Activated T-cell treated with anti-CD3 and anti-CD28 coated beads, Interleukin-2, amount 50 U/mL, for 48 hours (primary cell): ENCODE data around the gene RANBP17.
"Not testable (repeated sequence)": the region's sequence is repeated elsewhere in the genome, so short reads cannot be mapped to it uniquely, and the experiment has no call there.

Experiments
- DNase-seq, 2 experiments: peaks; one replicate each; pipeline ENCODE4 v3.0.0-alpha.2; 2020

Gene RANBP17

DNA sequence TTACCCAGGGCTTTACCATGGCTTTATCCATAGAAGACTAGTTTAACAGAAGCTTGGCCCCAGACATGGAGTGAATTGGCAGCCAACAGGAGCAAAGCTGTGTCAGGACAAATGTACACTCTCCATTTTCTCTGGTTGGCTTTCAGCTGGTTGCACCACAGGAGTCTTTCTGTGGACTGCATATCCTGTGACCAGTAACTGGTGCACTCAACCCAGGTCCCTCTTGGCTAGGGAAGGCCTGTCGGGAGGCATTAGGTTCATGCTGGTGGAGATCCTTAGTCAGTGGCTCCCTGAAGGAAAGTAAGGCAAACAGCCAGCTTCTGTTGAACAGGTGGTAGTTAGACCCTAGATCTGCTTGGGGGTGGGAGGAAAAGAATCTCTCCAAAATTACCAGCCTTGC is 300.3 kb downstream of the RANBP17 start:
- DNase-seq = no peak

DNA sequence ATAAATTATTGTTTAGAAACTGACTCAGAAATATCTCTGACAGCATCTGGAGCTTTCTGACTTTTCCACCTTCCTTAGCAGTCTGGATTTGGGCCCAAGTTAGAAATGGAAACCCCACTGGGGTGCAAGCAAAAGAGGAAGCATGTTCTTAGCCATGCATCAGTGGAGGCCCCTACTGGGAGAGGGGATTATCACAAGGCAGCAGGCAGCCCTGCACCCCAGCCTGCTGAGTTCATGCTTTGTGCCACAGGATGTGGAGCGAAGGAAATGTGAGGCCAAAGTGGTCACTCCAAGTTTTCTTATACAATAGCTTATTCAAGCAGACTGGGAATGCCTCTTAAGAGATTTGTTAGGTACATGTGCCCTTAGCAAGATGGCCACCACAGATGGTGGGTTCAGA is 300.8 kb downstream of the RANBP17 start:
- peak in 1 of 2 experiments; percentile 15 for DNase-seq

DNA sequence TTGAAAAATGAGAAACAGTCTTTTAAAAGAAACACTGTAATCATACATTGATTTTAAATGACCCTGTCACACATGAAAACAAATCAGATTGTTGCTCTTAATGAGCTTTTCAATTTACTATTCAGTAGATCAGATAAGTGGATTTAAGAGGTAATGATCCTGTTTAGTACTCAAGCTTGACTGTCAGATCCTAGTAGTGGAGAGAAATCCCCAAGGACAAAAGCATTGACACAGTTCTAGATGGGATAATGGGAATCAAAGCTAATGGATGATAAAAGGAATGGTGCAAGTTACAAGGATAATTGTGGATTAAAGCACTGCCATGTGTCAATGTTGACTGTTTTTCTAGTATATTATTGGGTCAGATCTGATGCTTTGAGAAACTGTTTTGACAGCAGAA is 304.9 kb downstream of the RANBP17 start:
- DNase-seq = no peak

DNA sequence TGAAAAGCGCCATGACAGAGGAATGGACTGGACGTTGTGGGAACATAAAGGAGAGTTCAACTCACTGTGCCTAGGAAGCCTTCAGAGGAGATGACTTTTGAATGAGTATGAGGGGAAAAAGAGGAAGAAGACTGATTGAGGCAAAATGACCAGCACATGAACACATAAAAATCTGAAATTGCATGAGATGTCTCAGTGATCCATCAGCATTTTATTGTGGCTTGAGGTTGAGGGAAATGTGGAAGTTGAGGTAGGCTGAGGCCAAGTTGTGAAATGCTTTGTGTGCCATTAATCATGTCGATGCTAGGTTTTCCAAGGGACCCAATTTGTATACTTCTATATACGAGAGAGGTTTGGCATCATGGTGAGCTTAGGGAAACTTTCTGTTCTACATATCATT is 306.4 kb downstream of the RANBP17 start:
- DNase-seq = no peak

DNA sequence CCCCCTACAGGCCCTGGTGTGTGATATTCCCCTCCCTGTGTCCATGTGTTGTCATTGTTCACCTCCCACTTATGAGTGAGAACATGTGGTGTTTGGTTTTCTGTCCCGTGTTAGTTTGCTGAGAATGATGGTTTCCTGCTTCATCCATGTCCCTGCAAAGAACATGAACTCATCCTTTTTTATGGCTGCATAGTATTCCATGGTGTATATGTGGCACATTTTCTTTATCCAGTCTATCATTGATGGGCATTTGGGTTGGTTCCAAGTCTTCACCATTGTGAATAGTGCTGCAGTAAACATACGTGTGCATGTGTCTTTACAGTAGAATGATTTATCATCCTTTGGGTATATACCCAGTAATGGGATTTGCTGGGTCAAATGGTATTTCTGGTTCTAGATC is 313.1 kb downstream of the RANBP17 start:
- DNase-seq = not testable (repeated sequence)

DNA sequence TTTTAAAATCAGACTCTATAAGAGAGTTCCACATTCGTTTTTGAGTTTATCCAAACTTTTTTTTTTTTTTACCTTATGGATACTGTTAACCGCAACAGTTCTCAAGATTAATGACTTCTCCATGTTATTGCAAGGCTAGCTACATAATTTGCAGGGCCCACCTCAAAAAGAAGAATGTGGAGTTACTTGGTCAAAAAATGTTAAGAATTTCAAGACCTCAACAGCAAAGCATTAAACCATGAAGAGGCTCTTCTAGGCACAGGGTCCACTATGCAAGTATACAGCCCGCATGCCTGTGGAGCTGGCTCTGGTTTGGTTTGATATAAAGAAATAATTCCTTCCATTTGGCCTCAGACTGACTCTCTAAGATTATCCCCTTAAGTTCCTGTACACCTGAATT is 313.9 kb downstream of the RANBP17 start:
- DNase-seq = no peak

DNA sequence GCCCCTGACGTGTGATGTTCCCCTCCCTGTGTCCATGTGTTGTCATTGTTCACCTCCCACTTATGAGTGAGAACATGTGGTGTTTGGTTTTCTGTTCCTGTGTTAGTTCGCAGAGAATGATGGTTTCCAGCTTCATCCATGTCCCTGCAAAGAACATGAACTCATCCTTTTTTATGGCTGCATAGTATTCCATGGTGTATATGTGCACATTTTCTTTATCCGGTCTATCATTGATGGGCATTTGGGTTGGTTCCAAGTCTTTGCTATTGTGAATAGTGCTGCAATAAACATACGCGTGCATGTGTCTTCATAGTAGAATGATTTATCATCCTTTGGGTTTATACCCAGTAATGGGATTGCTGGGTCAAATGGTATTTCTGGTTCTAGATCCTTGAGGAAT is 316.4 kb downstream of the RANBP17 start:
- not testable (repeated sequence) for DNase-seq

DNA sequence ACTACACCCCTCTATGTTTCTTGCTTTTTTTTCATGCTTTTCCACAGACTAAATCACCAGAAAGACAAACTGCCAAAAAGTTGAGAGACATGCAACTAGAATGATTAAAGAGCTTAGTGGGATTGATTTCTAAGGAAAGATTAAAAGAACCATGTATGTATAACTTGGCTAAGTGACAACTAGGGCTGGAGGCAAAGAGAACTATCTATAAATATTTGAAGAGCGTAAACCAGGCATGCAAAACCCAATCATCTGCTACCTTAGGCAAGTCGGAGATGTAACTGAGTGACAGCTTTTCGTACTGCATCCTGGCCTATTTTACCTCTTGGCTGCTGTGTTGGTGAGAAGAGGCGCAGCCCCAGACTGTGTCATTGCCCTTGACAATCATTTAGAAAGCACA is 326.2 kb downstream of the RANBP17 start:
- DNase-seq = no peak

DNA sequence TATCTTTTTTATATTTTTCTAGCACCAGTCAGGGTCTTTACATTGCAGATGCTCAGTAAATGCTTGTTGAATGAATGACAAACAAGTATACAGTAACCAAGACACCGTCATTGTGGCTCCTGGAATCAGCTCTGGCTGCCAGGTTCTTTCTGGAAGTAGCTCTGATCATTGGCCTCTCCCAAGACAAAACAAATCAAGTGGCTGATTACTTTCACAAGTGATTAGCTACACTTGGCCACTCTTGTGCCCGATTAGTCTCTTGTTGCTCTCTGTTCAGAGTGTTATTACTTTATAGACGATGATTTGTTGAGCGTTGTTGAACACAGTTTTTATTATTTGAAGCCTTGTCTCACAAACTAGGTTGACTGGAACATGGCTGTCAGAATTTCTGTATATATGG is 327.6 kb downstream of the RANBP17 start:
- DNase-seq = no peak

DNA sequence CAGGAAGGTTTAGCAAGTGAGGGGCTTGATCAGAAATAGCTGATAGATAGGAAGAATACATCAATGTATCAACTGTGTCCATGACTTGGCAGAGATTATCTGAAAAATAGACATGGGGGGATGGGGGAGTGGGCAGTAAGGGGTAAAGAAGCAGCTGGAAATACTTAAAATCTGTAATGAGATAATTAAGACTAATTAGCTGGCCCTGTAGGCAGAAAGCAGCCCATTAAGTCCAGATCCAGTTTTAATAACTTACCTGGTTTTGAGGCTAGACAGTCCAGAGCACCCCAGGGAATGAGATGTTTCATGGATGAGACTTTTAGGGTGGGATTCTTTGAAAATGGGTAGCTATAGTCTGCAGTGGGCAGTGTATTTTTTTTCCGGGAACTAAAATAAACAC is 330.3 kb downstream of the RANBP17 start:
- no peak for DNase-seq

DNA sequence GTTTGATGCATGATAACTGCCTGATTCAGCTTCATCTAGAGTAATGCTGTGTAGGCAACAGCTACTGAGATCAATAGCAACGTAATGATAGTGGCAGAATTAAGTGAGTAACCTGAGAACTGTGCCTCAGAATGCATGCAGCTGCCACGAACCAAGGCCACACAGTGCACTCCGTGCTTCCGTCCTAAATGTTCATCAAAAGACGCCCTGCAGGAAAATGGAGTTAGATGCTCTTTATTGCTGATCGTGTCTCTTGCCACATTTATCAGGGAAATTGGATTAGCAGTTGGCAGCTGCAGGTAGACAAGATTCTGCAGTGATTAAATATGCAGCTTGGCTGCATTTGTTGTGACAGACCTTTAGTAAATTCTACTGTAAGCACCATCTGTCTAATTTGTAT is 339.5 kb downstream of the RANBP17 start:
- no peak for DNase-seq

DNA sequence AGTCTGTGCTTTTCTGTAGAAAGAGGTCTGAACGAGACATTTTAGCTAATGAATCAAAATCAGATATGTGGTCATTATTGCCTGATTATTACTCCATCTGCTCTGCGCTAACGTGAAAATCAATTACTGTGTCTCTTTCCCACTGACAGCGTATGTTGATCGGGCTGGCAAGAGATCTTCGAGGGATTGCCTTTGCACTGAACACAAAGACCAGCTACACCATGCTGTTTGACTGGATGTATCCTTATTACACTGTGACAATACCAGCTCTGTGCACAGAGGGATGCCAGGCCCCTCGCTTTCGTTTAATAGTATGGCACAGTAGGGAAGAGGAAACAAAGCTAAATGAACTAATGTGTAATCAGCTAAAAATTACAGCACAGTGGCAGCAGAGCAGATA is 343.6 kb downstream of the RANBP17 start:
- no peak for DNase-seq

DNA sequence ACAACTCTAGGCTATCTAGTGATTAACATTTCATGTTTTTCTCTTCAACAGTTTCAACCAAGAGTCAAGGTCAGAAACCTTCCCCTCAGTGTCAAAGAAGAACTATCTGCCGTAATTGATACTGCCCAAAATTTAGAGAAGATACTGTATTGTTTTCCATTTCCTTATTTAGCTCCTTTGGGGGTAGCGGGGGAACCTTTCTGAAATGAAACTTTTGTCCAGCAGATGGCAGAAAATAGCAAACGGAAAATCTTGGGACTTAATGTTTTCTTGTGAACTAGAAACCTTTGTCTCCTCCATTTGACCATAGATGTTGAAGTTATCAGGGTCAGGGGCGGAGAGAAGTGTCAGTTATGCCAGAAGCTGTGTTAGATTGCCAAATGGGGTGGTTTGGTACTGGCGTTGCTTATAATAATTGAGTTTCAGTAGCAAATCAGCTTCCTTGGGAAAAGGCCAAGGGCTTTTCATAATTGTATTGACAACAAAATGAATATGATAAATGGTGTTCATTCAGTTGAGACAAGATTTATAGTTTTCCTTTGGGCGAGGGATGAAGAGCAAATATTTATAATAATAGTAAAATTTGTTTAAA is 345.5 kb downstream of the RANBP17 start:
- DNase-seq = peak; percentile 18 to 19

DNA sequence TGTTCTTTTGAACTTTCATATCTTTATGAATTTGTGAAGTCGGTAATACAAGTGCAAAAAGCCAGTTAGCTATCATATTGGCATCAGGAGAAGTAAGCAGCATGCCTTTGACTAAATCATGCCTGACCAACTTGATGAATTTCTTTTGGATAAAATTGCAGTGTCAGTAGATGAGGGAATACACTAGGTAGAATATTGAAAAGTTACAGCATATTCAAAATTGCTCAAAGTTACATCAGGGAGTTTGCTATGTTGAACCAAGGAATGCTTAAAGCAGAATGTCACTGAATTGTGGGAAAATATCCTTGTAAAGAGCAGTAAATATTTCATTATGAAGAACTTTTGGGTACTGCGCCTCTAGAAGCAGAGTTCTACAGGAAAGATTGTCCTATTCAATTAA is 360.1 kb downstream of the RANBP17 start:
- DNase-seq = no peak

DNA sequence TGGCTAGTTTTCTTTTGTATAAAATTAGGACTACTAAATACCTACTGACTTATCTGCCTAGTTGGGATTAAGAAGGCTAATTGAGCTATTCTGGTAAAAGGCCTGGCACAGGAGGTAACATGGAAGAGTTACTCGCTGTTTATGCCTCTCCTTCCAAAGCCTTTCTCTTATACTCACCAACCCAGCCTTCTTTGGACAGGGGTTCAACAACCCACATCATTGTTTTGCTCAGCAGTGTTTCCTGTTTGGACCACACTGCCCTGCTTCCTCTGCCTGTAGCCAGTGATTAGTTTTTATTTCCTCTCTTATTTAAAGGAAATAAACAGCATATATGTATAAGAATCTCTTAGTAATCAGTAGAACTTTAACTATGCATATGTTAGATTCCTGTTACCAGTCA is 362.1 kb downstream of the RANBP17 start:
- DNase-seq = no peak

DNA sequence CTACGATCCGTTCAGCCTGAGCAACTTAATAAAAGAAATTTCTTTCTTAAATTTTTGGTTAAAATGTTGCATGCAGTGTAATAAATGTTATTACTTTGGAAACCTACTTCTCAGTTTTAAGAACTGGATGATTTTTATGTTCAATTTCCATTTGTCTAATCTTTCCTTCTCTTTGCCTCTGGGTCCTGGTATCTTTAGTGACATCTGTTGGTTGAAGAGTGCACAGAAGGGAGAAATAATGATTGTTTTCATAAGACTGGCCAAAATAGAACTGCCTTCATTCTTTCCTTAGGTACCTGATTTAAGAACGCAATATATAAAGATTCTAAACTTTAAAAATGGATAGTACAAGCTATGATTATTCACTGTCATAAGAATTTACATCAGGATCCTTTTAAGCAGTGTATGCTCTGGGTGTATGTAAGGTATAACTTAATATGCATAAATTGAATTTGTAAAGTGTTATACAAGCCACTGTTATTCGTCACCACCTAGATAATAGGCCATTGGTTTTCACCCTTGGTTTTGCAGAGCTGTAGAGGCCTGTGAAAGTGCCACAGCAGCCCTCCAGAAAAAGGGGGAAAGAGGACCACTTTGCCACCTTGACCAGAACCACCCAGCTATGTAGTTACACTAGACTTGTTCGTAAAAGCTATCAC is 364.4 kb downstream of the RANBP17 start:
- no peak for DNase-seq

DNA sequence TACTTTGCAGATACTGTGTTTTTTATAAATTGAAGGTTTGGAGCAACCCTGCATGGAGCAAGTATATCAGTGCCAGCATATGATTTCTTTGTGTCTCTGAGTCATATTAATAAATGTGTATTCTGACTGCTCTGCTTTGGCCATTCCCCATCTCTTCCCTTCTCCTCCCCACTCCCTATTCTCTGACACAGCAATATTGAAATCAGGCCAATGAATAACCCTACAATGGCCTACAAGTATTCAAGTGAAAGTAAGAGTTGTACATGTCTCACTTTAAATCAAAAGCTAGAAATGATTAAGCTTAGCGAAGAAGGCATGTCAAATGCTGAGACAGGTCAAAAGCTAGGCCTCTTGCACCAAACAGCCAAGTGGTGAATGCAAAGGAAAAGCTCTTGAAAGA is 365.0 kb downstream of the RANBP17 start:
- DNase-seq = no peak

DNA sequence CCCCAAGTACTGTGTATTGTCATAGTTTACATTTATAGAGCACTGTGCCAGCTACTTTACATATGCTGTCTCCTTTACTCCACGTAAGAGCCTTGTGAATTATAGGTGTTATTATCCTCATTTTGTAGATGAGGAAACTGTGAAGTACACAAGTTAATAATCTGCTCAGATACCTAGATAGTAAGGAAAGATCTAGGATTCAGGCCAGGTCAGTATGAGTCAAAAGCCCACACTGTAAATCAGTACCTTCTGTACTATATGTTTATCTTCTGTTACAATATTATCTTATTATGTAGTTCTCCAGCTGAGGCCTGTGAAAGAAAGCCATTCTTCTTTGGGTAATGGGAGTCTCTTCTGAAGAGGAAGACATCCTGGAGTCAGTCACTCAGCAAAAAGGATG is 374.8 kb downstream of the RANBP17 start:
- no peak for DNase-seq

DNA sequence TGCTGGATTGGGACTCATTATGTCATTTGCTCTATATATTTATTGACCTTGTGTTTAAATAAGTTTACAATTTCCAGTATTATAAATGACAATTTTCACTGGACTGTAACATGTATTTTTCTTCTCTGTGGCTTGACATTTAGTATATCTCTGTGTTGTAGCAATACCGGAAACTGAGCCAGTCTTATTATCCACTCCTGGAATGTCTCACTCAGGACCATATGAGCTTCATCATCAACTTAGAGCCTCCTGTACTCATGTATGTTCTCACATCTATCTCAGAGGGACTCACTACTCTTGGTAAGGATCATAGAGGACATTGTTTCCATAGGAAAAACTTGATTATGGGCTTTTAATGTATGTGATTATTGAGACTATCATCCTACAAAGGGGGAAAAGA is 380.7 kb downstream of the RANBP17 start:
- DNase-seq = no peak

DNA sequence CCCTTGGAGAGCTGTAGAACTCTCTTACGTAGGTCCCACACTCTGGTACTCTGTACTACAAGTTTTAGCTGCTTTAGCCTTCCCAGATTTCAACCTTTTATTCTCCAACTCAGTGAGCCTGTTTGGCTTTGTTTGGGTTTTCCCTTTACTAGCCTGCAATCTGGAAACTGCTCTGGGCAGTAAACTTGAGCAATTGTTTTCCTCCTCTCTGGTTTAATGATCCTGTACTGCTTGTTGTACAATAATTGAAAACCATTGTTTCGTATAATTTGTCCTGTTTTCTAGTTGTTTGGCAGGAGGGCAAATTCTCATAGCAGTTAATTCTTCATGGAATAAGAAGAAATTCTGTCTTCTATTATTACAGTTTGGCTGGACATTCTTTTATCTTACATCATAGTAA is 384.4 kb downstream of the RANBP17 start:
- no peak for DNase-seq

DNA sequence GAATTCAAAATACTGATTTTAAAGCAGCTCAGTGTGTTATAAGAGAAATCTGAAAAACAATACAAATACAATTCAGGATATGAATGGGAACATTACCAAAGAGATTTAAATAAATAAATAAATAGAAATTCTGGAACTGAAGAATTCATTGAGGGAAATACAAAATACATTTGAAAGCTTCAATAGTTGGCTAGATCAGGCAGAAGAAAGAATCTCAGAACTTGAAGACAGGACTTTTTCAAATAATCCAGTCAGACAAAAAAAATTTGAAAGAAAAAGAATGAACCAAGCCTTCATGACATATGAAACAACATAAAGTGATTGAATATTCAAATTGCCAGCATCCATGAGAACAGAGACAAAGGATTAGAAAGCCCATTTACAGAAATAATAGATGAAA is 387.6 kb downstream of the RANBP17 start:
- DNase-seq = no peak

DNA sequence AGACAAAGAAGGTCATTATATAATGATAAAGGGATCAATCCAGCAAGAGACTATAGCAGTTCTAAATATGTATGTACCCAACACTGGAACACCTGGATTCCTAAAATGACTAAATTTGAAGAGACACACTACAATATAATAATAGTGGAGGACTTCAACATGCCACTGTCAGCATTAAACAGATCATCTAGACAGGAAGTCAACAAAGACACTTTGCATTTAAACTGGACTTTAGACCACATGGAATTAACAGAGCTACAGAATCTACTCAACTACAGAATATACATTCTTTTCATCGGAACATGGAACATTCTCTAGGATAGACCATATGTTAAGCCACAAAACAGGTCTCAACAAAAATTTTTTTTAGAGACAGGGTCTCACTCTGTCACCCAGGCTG is 388.9 kb downstream of the RANBP17 start:
- no peak for DNase-seq

DNA sequence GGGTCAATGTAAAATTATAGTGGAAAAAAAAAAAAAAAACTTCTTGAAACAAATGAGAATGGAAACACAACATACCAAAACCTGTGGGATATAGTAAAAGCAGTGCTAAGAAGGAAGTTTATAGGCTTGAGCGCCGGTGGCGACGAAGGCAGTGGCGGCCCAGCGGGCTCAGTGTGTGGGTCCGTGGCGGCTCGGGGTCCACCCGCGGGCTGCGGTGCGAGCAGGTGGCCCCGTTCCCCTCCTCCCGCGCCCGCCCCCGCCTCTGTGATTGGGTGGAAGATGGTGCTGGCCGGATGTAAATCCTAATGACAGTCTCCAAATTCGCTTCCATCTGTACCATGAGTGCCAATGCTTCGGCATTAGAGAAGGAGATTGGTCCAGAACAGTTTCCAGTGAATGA is 389.7 kb downstream of the RANBP17 start:
- DNase-seq = no peak

DNA sequence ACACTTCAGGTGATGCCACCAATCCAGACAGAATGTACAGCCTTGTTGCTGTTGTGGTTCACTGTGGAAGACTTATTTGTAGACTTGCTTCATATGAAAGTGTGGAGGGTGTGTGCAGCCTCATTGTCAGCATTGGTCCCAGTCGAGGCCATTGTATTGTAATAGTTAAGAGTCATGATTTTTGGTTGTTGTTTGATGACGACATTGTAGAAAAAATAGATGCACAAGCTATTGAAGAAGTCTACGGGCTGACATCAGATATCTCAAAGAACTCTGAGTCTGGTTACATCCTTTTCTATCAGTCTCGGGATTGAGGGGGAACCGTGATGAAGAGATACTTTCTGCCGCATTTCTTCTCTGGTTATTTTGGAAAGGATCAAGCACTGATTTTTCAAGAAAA is 390.9 kb downstream of the RANBP17 start:
- DNase-seq = no peak

DNA sequence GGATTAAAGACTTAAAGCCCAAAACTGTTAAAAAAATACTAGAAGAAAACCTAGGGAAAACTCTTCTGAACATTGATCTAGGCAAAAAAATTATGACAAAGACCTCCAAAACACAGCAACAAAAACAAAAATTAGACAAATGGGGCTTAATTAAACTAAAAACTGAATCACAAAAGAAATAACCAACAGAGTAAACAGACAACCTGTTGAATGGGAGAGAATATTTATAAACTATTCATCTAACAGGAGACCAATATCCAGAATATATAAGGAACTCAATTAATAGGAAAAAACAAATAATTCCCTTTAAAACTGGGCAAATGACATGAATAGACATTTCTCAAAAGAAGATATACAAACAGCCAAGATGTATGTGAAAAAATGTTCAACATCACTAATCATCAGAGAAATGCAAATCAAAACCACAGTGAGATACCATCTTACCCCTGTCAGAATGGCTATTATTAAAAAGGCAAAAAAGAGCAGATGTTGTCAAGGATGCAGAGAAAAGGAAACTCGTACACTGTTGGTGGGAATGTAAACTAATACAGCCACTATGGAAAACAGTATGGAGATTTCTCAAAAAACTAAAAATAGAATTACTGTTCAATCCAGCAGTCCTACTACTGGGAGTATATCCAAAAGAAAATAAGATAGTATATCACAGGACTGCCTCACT is 397.1 kb downstream of the RANBP17 start:
- no peak for DNase-seq
